ENCODE measurements around the gene PDZRN4. TPM values are rescaled to one million over a fixed set of nuclear protein-coding genes. Genes with fewer than 3 reads are reported as not detected.

PDZRN4 gene
- total RNA-seq, 3 donors from 2014 or later = 0.98 to 53.4 (median 2.8) TPM

GRCh38 chr12:41548926-41549325 is 360.8 kb downstream of the PDZRN4 start:
- DNase-seq (ENCODE audit: low spot score in 2 of 2) = no peak
- no peaks in the 10 kb centered on the region for H3K4me1 ChIP-seq
- H3K27ac ChIP-seq = no peak overlapping the region
- TF ChIP-seq CTCF (IDR thresholded peaks at IDR 0.05) (no peak), POLR2AphosphoS5 (IDR thresholded peaks at IDR 0.05) (no peak), POLR2A (IDR thresholded peaks at IDR 0.05) (no peak)
- no peaks in the 10 kb centered on the region for H3K36me3 ChIP-seq
- no peaks in the 10 kb centered on the region for H3K27me3 ChIP-seq
- no peak overlapping the region for H3K4me3 ChIP-seq
- intact Hi-C loops (cut with DNase I; ENCODE audit: low total_unique reads) = no loop called here
- no peaks in the 10 kb centered on the region for H3K9me3 ChIP-seq

- H3K4me3 ChIP-seq = no peak overlapping the region
Observed at GRCh38 chr12:41552588-41552987, 364.5 kb downstream of the PDZRN4 start.

GRCh38 chr12:41556176-41556575 is 368.1 kb downstream of the PDZRN4 start:
- no peak overlapping the region for H3K27ac ChIP-seq
- no peak for TF ChIP-seq POLR2A (IDR thresholded peaks at IDR 0.05)
- H3K4me1 ChIP-seq = no peaks in the 10 kb centered on the region
- no peak overlapping the region for H3K4me3 ChIP-seq
- intact Hi-C loops (cut with DNase I; ENCODE audit: low total_unique reads) = no loop called here
- no peaks in the 10 kb centered on the region for H3K27me3 ChIP-seq
- no peaks in the 10 kb centered on the region for H3K9me3 ChIP-seq
- no peak for DNase-seq (ENCODE audit: low spot score in 2 of 2)
- H3K36me3 ChIP-seq = no peaks in the 10 kb centered on the region

More at GRCh38 chr12:41552588-41552987, 364.5 kb downstream of the PDZRN4 start:
- no peaks in the 10 kb centered on the region for H3K36me3 ChIP-seq
- H3K9me3 ChIP-seq = no peaks in the 10 kb centered on the region
- no peak for DNase-seq (ENCODE audit: low spot score in 2 of 2)
- no peaks in the 10 kb centered on the region for H3K4me1 ChIP-seq
- no peak overlapping the region for H3K27ac ChIP-seq
- H3K27me3 ChIP-seq = no peaks in the 10 kb centered on the region
- TF ChIP-seq CTCF (IDR thresholded peaks at IDR 0.05) = no peak
- no peak for TF ChIP-seq POLR2A (IDR thresholded peaks at IDR 0.05)
- TF ChIP-seq POLR2AphosphoS5 (IDR thresholded peaks at IDR 0.05) = no peak
- intact Hi-C loops (cut with DNase I; ENCODE audit: low total_unique reads) = no loop called here

- Histone ChIP-seq H3K4me1 (no peaks in the 10 kb centered on the region), H3K27me3 (no peaks in the 10 kb centered on the region), H3K9me3 (no peaks in the 10 kb centered on the region), H3K4me3 (no peak overlapping the region), H3K27ac (no peak overlapping the region), H3K36me3 (no peaks in the 10 kb centered on the region)
- DNase-seq (ENCODE audit: low spot score in 2 of 2) = no peak
- TF ChIP-seq CTCF (IDR thresholded peaks at IDR 0.05) (no peak), POLR2A (IDR thresholded peaks at IDR 0.05) (no peak), POLR2AphosphoS5 (IDR thresholded peaks at IDR 0.05) (no peak)
- intact Hi-C loops (cut with DNase I; ENCODE audit: low total_unique reads) = no loop called here
Observed at GRCh38 chr12:41557344-41557743, 369.2 kb downstream of the PDZRN4 start.

GRCh38 chr12:41558671-41559070 is 370.6 kb downstream of the PDZRN4 start:
- Histone ChIP-seq H3K27ac (no peak overlapping the region), H3K27me3 (no peaks in the 10 kb centered on the region), H3K4me1 (no peaks in the 10 kb centered on the region), H3K9me3 (no peaks in the 10 kb centered on the region), H3K36me3 (no peaks in the 10 kb centered on the region), H3K4me3 (no peak overlapping the region)
- DNase-seq (ENCODE audit: low spot score in 2 of 2) = no peak
- TF ChIP-seq CTCF (IDR thresholded peaks at IDR 0.05) (no peak), POLR2A (IDR thresholded peaks at IDR 0.05) (no peak), POLR2AphosphoS5 (IDR thresholded peaks at IDR 0.05) (no peak)
- intact Hi-C loops (cut with DNase I; ENCODE audit: low total_unique reads) = no loop called here

GRCh38 chr12:41563051-41563450 is 374.9 kb downstream of the PDZRN4 start:
- TF ChIP-seq POLR2A (IDR thresholded peaks at IDR 0.05) (no peak), CTCF (IDR thresholded peaks at IDR 0.05) (no peak), POLR2AphosphoS5 (IDR thresholded peaks at IDR 0.05) (no peak)
- Histone ChIP-seq H3K9me3 (no peaks in the 10 kb centered on the region), H3K4me3 (no peak overlapping the region), H3K27ac (no peak overlapping the region), H3K36me3 (no peaks in the 10 kb centered on the region), H3K27me3 (no peaks in the 10 kb centered on the region), H3K4me1 (no peaks in the 10 kb centered on the region)
- intact Hi-C loops (cut with DNase I; ENCODE audit: low total_unique reads) = no loop called here
- DNase-seq (ENCODE audit: low spot score in 2 of 2) = no peak
